ENCODE data around the gene NFYC.

NFYC gene

GRCh38 chr1:40651138-40651857, 40.2 kb upstream of the NFYC start:
- no peak overlapping the region for H3K27ac ChIP-seq
- no peak for TF ChIP-seq CTCF (conservative IDR thresholded peaks at IDR 0.05)

- TF ChIP-seq CTCF (conservative IDR thresholded peaks at IDR 0.05): no peak
Measured at GRCh38 chr1:40652468-40652867, 39.0 kb upstream of the NFYC start.

GRCh38 chr1:40652979-40653378, 38.5 kb upstream of the NFYC start:
- TF ChIP-seq CTCF (conservative IDR thresholded peaks at IDR 0.05): no peak
- no peak overlapping the region for H3K27ac ChIP-seq

More at GRCh38 chr1:40652468-40652867, 39.0 kb upstream of the NFYC start:
- no peak overlapping the region for H3K27ac ChIP-seq

- no peak overlapping the region for H3K27ac ChIP-seq
- TF ChIP-seq CTCF (conservative IDR thresholded peaks at IDR 0.05): no peak
Measured at GRCh38 chr1:40653851-40654537, 37.5 kb upstream of the NFYC start.

- H3K27ac ChIP-seq: no peak overlapping the region
- no peak for TF ChIP-seq CTCF (conservative IDR thresholded peaks at IDR 0.05)
Measured at GRCh38 chr1:40657046-40657445, 34.5 kb upstream of the NFYC start.

- H3K27ac ChIP-seq: no peak overlapping the region
- no peak for TF ChIP-seq CTCF (conservative IDR thresholded peaks at IDR 0.05)
Measured at GRCh38 chr1:40658751-40659648, 32.5 kb upstream of the NFYC start.

- H3K27ac ChIP-seq: no peak overlapping the region
- no peak for TF ChIP-seq CTCF (conservative IDR thresholded peaks at IDR 0.05)
Measured at GRCh38 chr1:40659649-40659947, 31.9 kb upstream of the NFYC start.
